K562 (cell line): ENCODE results near the gene TEX47.

Experiments used
- ELF1 ChIP-seq: fragments of 200-800 bp; sonication (Bioruptor generic); IDR thresholded peaks from 2 replicates; pipeline ENCODE4 v1.6.1; 2016; ENCODE audit warnings: missing genetic modification characterization, missing compliant biosample characterization
- FOXJ2 ChIP-seq: fragments of 200-800 bp; sonication (Bioruptor generic); IDR thresholded peaks from 2 replicates; pipeline ENCODE4 v1.6.1; 2016; ENCODE audit warnings: missing genetic modification characterization, missing compliant biosample characterization
- HMG20A ChIP-seq: fragments of 450-650 bp; formaldehyde crosslinking; conservative IDR thresholded peaks from 2 replicates; pipeline ENCODE4 v1.4.0; 2020; ENCODE audit warnings: mild to moderate bottlenecking, mixed read lengths
- KLF1 ChIP-seq: fragments of 450-650 bp; IDR thresholded peaks from 2 replicates; pipeline ENCODE4 v1.6.1; 2016; ENCODE audit warnings: missing genetic modification characterization, missing compliant biosample characterization
- NBN ChIP-seq: fragments of 450-650 bp; IDR thresholded peaks from 2 replicates; pipeline ENCODE4 v1.6.1; 2016; ENCODE audit warnings: low read depth, mild to moderate bottlenecking
- PHF8 ChIP-seq: fragments of 200-600 bp; sonication (generic); IDR thresholded peaks from 2 replicates; pipeline ENCODE4 v1.6.1; 2012; ENCODE audit warnings: mixed run types, mild to moderate bottlenecking, inconsistent platforms, low read length, moderate library complexity, borderline replicate concordance
- PYGO2 ChIP-seq: fragments of 450-650 bp; IDR thresholded peaks from 2 replicates; pipeline ENCODE4 v1.6.1; 2016; ENCODE audit warnings: mild to moderate bottlenecking, missing genetic modification characterization, moderate library complexity, missing compliant biosample characterization
- TF ChIP-seq, protein P1 (sequence below): sonication (generic); formaldehyde crosslinking; IDR thresholded peaks from 2 replicates; pipeline ENCODE4 v1.8.1; 2023; ENCODE audit warnings: mild to moderate bottlenecking, missing genetic modification reagents, moderate library complexity
- TF ChIP-seq, protein P2 (sequence below), 3 experiments: IDR thresholded peaks in 2 of 3; conservative IDR thresholded peaks in 1 of 3; 2 replicates each; pipeline ENCODE4 v1.5.1; 2011 to 2012; ENCODE audit warnings: low read length in 3 of 3, mild to moderate bottlenecking in 3 of 3, control low read depth in 2 of 3, improper control_type of control experiment in 1 of 3, inconsistent platforms in 1 of 3, low read depth in 1 of 3, mixed read lengths in 1 of 3, moderate library complexity in 1 of 3; ENCODE audit not compliant: insufficient read depth in 2 of 3
- TF ChIP-seq, protein P3 (sequence below): fragments of 450-650 bp; formaldehyde crosslinking; IDR thresholded peaks from 2 replicates; pipeline ENCODE4 v1.4.0; 2020; ENCODE audit warnings: mild to moderate bottlenecking, moderate library complexity
- TF ChIP-seq, protein P4 (sequence below): sonication (generic); formaldehyde crosslinking; IDR thresholded peaks from 2 replicates; pipeline ENCODE4 v1.8.0; 2022; ENCODE audit warnings: mild to moderate bottlenecking, missing genetic modification reagents

DNA sequence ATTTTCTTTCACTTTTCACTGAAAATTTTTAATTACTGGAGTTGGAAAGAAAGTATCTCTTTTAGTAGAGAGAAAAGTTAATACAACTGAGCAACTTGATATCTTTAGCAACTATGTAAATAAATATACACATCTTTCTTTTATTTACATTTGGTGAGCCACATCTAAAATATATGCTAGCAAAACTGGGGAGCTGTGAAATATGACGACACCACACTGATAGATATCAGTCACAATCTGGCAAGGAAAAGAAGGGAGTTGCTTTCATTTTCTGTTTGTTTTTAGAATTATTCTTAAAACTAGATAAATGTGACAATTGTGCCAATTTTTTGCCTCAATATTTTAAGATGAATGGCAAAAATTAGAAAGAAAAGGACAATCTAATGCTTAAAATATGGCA lies 38.7 kb downstream of the TEX47 start:
- TF ChIP-seq, protein P1, sequence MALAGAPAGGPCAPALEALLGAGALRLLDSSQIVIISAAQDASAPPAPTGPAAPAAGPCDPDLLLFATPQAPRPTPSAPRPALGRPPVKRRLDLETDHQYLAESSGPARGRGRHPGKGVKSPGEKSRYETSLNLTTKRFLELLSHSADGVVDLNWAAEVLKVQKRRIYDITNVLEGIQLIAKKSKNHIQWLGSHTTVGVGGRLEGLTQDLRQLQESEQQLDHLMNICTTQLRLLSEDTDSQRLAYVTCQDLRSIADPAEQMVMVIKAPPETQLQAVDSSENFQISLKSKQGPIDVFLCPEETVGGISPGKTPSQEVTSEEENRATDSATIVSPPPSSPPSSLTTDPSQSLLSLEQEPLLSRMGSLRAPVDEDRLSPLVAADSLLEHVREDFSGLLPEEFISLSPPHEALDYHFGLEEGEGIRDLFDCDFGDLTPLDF = no peak
- no peak for TF ChIP-seq FOXJ2
- 0 out of 2 replicates have a peak, but pooled peaks have one; percentile 8 for TF ChIP-seq PHF8
- TF ChIP-seq, protein P2, sequence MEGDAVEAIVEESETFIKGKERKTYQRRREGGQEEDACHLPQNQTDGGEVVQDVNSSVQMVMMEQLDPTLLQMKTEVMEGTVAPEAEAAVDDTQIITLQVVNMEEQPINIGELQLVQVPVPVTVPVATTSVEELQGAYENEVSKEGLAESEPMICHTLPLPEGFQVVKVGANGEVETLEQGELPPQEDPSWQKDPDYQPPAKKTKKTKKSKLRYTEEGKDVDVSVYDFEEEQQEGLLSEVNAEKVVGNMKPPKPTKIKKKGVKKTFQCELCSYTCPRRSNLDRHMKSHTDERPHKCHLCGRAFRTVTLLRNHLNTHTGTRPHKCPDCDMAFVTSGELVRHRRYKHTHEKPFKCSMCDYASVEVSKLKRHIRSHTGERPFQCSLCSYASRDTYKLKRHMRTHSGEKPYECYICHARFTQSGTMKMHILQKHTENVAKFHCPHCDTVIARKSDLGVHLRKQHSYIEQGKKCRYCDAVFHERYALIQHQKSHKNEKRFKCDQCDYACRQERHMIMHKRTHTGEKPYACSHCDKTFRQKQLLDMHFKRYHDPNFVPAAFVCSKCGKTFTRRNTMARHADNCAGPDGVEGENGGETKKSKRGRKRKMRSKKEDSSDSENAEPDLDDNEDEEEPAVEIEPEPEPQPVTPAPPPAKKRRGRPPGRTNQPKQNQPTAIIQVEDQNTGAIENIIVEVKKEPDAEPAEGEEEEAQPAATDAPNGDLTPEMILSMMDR (IDR thresholded peaks at IDR 0.05 in 2 of 3, conservative IDR thresholded peaks at IDR 0.05 in 1 of 3; ENCODE audit: insufficient read depth in 2 of 3, low read depth in 1 of 3, low read length in 3 of 3) = no peak
- no peak for TF ChIP-seq HMG20A (CRISPR knock-in tag)
- no peak for TF ChIP-seq PYGO2 (tag)
- no peak for TF ChIP-seq KLF1 (tag)
- TF ChIP-seq, protein P3, sequence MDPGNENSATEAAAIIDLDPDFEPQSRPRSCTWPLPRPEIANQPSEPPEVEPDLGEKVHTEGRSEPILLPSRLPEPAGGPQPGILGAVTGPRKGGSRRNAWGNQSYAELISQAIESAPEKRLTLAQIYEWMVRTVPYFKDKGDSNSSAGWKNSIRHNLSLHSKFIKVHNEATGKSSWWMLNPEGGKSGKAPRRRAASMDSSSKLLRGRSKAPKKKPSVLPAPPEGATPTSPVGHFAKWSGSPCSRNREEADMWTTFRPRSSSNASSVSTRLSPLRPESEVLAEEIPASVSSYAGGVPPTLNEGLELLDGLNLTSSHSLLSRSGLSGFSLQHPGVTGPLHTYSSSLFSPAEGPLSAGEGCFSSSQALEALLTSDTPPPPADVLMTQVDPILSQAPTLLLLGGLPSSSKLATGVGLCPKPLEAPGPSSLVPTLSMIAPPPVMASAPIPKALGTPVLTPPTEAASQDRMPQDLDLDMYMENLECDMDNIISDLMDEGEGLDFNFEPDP (CRISPR knock-in tag) = no peak
- TF ChIP-seq, protein P4, sequence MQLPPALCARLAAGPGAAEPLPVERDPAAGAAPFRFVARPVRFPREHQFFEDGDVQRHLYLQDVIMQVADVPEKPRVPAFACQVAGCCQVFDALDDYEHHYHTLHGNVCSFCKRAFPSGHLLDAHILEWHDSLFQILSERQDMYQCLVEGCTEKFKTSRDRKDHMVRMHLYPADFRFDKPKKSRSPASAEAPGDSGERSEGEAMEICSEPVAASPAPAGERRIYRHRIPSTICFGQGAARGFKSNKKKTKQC = no peak
- no peak for TF ChIP-seq ELF1 (tag)
- no peak for TF ChIP-seq NBN
